Measurements from ENCODE around the gene AAMDC. TPM values are rescaled to one million over a fixed set of nuclear protein-coding genes. Genes with fewer than 3 reads are reported as not detected.

Gene AAMDC
- total and polyA plus RNA-seq, 10 of the 15 experiments (the other 5 are each of a cell fraction or from before 2014, with no cell fraction given) = 3.7 to 38.3 (median 11.2) TPM

DNA sequence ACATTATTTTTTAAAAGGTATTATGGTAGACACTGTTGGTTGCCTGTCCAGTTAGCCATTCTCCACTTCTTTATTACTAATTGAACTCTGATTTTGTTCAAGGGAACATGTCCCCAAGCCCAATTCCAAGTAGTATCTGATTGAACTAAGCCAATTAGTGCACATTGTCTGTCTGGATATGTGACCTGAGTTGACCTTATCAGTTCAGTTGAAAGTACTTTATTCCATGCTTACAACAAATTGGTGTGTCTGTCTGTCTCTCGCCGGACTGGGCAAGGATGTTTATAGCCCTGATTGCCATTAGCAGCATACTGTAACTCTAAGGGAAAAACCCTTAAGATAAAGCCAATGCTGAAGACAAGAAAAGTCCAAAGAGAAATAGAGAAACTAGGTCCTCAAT is 87.9 kb downstream of the AAMDC start:
- no TSS peak for BruUV-seq (replicated peaks)
- 100% methylated on average over 2 of the region's 2 CpGs for WGBS (ENCODE audit: insufficient coverage, insufficient replicate concordance, low lambda C conversion rate, missing lambda C conversion rate)
- TF ChIP-seq, protein P1, sequence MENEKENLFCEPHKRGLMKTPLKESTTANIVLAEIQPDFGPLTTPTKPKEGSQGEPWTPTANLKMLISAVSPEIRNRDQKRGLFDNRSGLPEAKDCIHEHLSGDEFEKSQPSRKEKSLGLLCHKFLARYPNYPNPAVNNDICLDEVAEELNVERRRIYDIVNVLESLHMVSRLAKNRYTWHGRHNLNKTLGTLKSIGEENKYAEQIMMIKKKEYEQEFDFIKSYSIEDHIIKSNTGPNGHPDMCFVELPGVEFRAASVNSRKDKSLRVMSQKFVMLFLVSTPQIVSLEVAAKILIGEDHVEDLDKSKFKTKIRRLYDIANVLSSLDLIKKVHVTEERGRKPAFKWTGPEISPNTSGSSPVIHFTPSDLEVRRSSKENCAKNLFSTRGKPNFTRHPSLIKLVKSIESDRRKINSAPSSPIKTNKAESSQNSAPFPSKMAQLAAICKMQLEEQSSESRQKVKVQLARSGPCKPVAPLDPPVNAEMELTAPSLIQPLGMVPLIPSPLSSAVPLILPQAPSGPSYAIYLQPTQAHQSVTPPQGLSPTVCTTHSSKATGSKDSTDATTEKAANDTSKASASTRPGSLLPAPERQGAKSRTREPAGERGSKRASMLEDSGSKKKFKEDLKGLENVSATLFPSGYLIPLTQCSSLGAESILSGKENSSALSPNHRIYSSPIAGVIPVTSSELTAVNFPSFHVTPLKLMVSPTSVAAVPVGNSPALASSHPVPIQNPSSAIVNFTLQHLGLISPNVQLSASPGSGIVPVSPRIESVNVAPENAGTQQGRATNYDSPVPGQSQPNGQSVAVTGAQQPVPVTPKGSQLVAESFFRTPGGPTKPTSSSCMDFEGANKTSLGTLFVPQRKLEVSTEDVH (IDR thresholded peaks at IDR 0.05; ENCODE audit: low read depth, partially characterized antibody) = no peak
- TF ChIP-seq BHLHE40 (IDR thresholded peaks at IDR 0.05; ENCODE audit: borderline replicate concordance in 1 of 2, low read depth in 2 of 2, low read length in 1 of 2) = no peak
- TF ChIP-seq, protein P2, sequence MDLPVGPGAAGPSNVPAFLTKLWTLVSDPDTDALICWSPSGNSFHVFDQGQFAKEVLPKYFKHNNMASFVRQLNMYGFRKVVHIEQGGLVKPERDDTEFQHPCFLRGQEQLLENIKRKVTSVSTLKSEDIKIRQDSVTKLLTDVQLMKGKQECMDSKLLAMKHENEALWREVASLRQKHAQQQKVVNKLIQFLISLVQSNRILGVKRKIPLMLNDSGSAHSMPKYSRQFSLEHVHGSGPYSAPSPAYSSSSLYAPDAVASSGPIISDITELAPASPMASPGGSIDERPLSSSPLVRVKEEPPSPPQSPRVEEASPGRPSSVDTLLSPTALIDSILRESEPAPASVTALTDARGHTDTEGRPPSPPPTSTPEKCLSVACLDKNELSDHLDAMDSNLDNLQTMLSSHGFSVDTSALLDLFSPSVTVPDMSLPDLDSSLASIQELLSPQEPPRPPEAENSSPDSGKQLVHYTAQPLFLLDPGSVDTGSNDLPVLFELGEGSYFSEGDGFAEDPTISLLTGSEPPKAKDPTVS (IDR thresholded peaks at IDR 0.05; ENCODE audit: low read depth, low read length) = no peak
- no peak for TF ChIP-seq MYB (IDR thresholded peaks at IDR 0.05; ENCODE audit: borderline replicate concordance, low read depth, low read length)
- no peak for TF ChIP-seq LARP7 (IDR thresholded peaks at IDR 0.05)
- no peak for TF ChIP-seq YBX1 (IDR thresholded peaks at IDR 0.05)
- TF ChIP-seq PML (IDR thresholded peaks at IDR 0.05; ENCODE audit: low read length) = no peak
- TF ChIP-seq RAD21 (IDR thresholded peaks at IDR 0.05; ENCODE audit: insufficient read depth, low read depth, low read length) = no peak
- TF ChIP-seq NFIC (IDR thresholded peaks at IDR 0.05; ENCODE audit: low read depth, low read length) = no peak
- no peak for TF ChIP-seq TCF7 (IDR thresholded peaks at IDR 0.05; ENCODE audit: borderline replicate concordance)
- TF ChIP-seq SRF (IDR thresholded peaks at IDR 0.05; ENCODE audit: low read depth in 2 of 2, low read length in 2 of 2) = no peak
- no peak for TF ChIP-seq MTA3 (IDR thresholded peaks at IDR 0.05; ENCODE audit: borderline replicate concordance, low read length)
- no peak for TF ChIP-seq ASH2L (IDR thresholded peaks at IDR 0.05; ENCODE audit: borderline replicate concordance, low read depth)
- TF ChIP-seq FOXK2 (IDR thresholded peaks at IDR 0.05) = no peak
- TF ChIP-seq, protein P3, sequence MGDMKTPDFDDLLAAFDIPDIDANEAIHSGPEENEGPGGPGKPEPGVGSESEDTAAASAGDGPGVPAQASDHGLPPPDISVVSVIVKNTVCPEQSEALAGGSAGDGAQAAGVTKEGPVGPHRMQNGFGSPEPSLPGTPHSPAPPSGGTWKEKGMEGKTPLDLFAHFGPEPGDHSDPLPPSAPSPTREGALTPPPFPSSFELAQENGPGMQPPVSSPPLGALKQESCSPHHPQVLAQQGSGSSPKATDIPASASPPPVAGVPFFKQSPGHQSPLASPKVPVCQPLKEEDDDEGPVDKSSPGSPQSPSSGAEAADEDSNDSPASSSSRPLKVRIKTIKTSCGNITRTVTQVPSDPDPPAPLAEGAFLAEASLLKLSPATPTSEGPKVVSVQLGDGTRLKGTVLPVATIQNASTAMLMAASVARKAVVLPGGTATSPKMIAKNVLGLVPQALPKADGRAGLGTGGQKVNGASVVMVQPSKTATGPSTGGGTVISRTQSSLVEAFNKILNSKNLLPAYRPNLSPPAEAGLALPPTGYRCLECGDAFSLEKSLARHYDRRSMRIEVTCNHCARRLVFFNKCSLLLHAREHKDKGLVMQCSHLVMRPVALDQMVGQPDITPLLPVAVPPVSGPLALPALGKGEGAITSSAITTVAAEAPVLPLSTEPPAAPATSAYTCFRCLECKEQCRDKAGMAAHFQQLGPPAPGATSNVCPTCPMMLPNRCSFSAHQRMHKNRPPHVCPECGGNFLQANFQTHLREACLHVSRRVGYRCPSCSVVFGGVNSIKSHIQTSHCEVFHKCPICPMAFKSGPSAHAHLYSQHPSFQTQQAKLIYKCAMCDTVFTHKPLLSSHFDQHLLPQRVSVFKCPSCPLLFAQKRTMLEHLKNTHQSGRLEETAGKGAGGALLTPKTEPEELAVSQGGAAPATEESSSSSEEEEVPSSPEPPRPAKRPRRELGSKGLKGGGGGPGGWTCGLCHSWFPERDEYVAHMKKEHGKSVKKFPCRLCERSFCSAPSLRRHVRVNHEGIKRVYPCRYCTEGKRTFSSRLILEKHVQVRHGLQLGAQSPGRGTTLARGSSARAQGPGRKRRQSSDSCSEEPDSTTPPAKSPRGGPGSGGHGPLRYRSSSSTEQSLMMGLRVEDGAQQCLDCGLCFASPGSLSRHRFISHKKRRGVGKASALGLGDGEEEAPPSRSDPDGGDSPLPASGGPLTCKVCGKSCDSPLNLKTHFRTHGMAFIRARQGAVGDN (IDR thresholded peaks at IDR 0.05) = no peak
- TF ChIP-seq CREB1 (IDR thresholded peaks at IDR 0.05; ENCODE audit: low read depth) = no peak
- no peak for TF ChIP-seq MEF2B (IDR thresholded peaks at IDR 0.05; ENCODE audit: partially characterized antibody, poor library complexity, severe bottlenecking)
- TF ChIP-seq HDGF (IDR thresholded peaks at IDR 0.05) = no peak

More for the DNA sequence above, 87.9 kb downstream of the AAMDC start:
- no peak overlapping the region for H2AFZ ChIP-seq (ENCODE audit: control insufficient read depth, low read depth, low read length)
- no peak overlapping the region for H3K4me3 ChIP-seq
- intact Hi-C loops (cut with micrococcal nuclease; ENCODE audit: unreplicated experiment) (no loop called here), in situ Hi-C loops (cut with MboI) (no loop called here)
- no peaks in the 10 kb centered on the region for H4K20me1 ChIP-seq (ENCODE audit: control insufficient read depth, insufficient read depth)
- RAD21 ChIA-PET (ENCODE audit: unreplicated experiment) = no interaction called here
- H3K79me2 ChIP-seq (ENCODE audit: control insufficient read depth, insufficient read depth, low read length) = no peaks in the 10 kb centered on the region
- no peak for ATAC-seq
- no peaks in the 10 kb centered on the region for H3K9me3 ChIP-seq (replicated peaks; ENCODE audit: control insufficient read depth, insufficient read depth, low read length)
- FAIRE-seq = no peak
- DNase-seq (ENCODE audit: low read depth, low spot score) = no peak
- no peaks in the 10 kb centered on the region for H3K4me1 ChIP-seq (ENCODE audit: control insufficient read depth, insufficient read depth, low read length)
- no peaks in the 10 kb centered on the region for H3K27me3 ChIP-seq (replicated peaks in 1 of 2; ENCODE audit: control insufficient read depth in 2 of 2, insufficient read depth in 2 of 2, low read length in 1 of 2)
- SMC1A ChIA-PET (ENCODE audit: uncharacterized antibody, unreplicated experiment) = no interaction called here
- no peak overlapping the region for H3K27ac ChIP-seq (ENCODE audit: control insufficient read depth, insufficient read depth)
- POLR2A ChIA-PET = no interaction called here
- peaks cover 0 to 9% of the 10 kb centered on the region in 2 experiments; a peak in 1 of 4 replicates for H3K36me3 ChIP-seq (ENCODE audit: control insufficient read depth in 2 of 2, insufficient read depth in 2 of 2, low read length in 1 of 2)
- no peak overlapping the region for H3K9ac ChIP-seq (ENCODE audit: control insufficient read depth, insufficient read depth, low read length)
- CTCF ChIA-PET = interaction anchor here (1.0 kb wide), 1 partner anchor 138 kb away, joined by 3 read pairs; no protein-coding TSS in a partner anchor
- no peak overlapping the region for H3K4me2 ChIP-seq (ENCODE audit: control insufficient read depth, insufficient read depth)
